KOPT-K1 (cell line): ENCODE measurements around the gene SLC16A4.

Experiments used
- H3K27ac ChIP-seq: fragments of 200-600 bp; sonication (generic); 2 replicates; pipeline ENCODE4 v1.5.1; 2016; ENCODE audit warnings: antibody characterized with exemption, mild to moderate bottlenecking, low read depth, low read length; ENCODE audit not compliant: poor library complexity, severe bottlenecking
- H3K36me3 ChIP-seq: fragments of 200-600 bp; sonication (generic); 2 replicates; pipeline ENCODE4 v1.5.1; 2017; ENCODE audit warnings: antibody characterized with exemption, mild to moderate bottlenecking, low read length, moderate library complexity; ENCODE audit not compliant: insufficient read depth
- H3K9me3 ChIP-seq: fragments of 200-600 bp; sonication (generic); 2 replicates; pipeline ENCODE4 v1.5.1; 2017; ENCODE audit warnings: antibody characterized with exemption, low read length, mild to moderate bottlenecking; ENCODE audit not compliant: insufficient read depth, poor library complexity, severe bottlenecking

The SLC16A4 gene

DNA sequence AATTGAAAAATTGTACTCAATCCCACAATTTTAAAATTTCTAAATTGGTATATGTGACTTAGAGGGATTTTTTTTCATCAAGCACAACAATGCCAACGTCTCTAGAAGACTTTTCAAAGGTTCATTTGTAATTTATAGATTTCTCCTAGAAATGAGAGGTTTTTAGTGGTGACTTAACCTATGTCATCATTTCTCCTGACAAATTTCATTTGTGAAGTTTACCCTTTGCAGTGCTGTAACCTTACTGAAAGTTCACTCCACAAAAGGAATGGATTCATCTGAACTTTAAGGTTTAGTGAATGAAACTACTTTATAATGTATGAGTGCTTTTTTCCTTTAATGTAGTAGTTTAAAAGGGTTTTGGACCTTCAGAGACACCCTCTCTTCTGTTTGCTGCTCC, 35.5 kb downstream of the SLC16A4 start:
- Histone ChIP-seq H3K9me3 (no peaks in the 10 kb centered on the region), H3K36me3 (peaks cover 98% of the 10 kb centered on the region), H3K27ac (no peak overlapping the region)

DNA sequence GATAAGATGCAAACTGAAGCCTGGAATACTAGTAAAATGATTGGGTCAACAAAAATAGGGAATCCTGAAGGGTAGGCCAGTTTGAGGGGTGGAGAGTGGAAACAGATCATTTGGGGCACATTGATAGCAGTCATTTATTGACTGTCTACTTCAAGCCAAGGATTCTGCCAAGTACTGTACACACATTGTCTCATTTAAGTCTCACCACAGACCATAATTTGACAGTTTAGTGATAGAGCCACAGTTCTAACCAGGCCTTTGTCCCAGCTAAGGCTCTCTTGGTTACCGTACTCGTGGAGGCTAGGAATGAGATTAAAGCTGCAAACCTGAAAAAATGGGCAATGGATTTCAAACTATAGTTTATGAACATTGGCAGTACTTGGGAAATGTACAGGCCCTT, 40.5 kb downstream of the SLC16A4 start:
- Histone ChIP-seq H3K36me3 (peaks cover 98% of the 10 kb centered on the region), H3K27ac (peak overlapping the region; percentile 3), H3K9me3 (no peaks in the 10 kb centered on the region)

DNA sequence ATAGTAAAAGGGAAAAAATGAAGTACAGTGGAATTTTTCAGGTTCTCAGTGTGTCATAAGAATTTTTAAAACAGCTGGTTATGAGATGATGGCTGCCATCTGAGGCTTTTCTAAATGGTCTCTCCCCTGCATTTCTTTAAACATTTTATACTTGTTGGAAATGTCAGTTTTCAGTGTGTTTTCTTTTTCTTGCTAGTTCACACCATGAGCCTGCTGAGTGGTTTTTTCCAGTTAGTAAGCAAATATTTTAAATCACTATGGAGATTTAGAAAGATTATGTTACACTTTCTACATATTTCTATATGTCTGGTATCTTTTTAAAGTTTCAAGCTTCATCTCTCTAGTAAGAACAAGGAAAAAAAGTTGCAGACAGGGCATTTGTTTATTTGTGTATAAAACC, 42.1 kb downstream of the SLC16A4 start:
- H3K27ac ChIP-seq: no peak overlapping the region
- H3K36me3 ChIP-seq: peaks cover 99% of the 10 kb centered on the region

DNA sequence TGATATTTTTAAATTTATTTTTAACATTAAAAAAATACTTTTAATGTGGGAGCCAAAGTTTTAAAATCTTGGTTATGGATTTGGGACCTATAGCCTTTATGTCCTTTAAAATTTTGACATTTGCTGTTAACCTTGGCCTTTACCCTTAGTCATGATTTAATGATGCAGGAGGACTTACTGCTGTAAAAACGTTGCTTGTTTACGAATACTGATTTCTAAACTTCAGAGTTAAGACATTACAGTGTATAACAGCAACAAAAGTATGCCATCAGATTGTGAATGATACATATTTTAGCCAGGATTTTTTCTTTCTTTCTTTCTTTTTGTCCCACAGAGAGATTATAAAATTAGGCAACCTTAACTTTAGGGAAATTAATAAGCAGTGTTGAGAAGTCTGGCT, 42.8 kb downstream of the SLC16A4 start:
- no peak overlapping the region for H3K27ac ChIP-seq
- no peaks in the 10 kb centered on the region for H3K9me3 ChIP-seq
- H3K36me3 ChIP-seq: peaks cover 99% of the 10 kb centered on the region

More for the DNA sequence above, 42.1 kb downstream of the SLC16A4 start:
- no peaks in the 10 kb centered on the region for H3K9me3 ChIP-seq

DNA sequence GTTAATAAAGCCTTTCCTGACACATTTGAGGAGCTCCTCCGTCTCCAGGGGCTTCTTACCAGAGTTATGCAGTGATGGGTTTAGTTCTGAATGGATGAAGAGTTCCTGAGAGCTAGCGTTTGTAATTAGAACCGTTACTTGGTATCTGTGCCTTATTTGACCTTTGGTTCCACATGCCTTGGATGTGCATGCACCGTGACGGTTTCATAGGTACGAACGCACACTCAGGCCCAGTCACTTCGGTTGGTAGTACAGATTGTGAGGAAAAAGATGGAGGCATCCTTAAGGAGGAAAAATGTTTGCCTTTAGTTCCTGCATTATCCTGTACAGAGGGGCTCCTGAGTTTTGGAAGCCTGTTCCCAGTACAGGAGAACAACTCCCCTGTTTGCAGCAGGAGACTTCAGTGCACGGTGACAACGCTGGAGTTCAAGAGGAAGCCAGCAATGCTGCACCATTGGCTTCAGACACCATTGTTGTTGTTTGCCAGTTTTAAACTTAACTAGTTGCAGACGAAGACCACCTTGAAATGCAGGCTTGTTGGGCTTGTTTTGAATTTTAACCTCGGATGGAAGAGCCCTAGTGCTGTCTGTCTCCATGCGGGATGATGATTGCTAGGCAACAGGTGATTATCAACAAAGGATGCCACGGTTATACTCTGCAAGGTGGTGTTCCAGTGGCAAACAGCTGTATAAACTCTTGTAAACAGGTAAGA, 43.5 kb downstream of the SLC16A4 start:
- Histone ChIP-seq H3K36me3 (peaks cover 100% of the 10 kb centered on the region), H3K9me3 (no peaks in the 10 kb centered on the region), H3K27ac (no peak overlapping the region)

DNA sequence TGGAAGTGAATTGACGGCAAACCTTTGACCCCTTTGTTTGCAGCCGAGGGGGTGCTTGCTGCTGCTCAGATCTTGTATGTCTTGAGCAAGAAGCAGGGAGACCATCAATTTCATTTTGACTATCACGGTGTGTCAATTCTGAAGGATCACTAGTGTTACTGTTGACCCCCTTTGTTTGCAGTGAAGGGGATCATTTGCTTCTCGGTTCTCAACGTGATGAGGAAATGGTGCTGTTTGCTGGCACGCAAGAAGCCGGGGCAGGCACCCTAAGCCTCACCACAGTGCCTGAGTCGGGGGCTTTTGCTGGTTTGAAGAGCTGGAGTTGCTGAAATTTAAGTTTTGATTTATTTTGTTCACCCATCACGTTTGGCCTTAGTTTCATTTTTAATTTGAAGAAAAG, 44.1 kb downstream of the SLC16A4 start:
- no peak overlapping the region for H3K27ac ChIP-seq
- H3K36me3 ChIP-seq: peaks cover 100% of the 10 kb centered on the region
- no peaks in the 10 kb centered on the region for H3K9me3 ChIP-seq

DNA sequence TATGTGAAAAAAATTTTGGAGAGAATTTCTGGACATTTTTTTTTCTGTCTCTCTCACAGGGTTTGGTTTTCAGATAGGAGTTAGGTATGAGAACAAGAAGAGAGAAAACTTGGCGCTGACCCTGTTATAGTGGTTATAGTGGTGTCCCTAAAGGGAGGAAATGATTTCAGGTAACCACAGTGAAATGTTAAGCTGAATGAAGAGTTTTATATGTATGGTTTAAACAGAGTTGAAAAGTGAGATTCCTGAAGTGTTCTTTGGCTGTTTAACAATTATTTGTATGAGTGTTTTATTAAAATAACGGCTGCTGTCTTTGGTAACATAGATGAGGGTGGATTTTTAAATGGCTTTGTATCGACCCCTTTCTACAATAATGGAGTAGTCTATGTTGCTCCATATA, 45.3 kb downstream of the SLC16A4 start:
- H3K27ac ChIP-seq: no peak overlapping the region
- H3K36me3 ChIP-seq: peaks cover 100% of the 10 kb centered on the region
- H3K9me3 ChIP-seq: no peaks in the 10 kb centered on the region

DNA sequence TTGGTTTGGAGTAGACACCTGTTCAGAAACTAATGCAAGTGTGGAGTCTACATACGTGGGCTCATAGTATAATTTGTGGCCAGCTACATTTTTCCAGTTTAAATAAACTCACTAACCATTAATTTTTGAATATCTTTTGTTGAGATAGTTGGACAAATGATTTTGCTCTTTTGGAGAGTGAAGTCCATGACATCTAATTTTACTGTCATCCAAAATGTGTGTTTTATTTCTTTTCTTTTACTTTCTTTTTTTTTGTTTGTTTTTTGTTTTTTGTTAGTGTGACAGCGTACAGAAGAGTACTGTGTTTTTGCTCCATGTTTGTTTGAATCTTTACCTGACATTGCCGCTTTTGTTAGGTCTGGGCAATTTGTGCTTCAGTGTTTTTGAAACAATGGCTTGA, 46.7 kb downstream of the SLC16A4 start:
- H3K36me3 ChIP-seq: peaks cover 93% of the 10 kb centered on the region
- H3K27ac ChIP-seq: no peak overlapping the region
- no peaks in the 10 kb centered on the region for H3K9me3 ChIP-seq

DNA sequence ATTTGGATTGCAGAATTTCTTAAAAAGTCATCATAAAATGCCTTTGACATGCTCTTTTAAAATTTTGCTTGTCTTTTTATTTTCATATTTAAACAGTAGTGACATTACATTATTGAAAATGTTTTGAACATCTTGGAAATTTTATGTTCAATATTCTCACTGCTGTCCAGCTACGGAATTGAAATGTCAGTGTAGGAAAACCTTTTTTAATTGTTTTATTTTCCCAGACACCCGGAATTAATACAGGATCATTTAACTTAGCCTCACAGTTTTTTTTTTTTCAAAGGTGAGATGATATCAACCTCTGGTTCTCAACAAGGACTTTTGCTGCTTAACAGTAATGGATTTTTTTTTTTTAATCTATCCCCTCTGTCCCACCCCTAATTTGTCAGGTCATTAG, 47.6 kb downstream of the SLC16A4 start:
- Histone ChIP-seq H3K9me3 (no peaks in the 10 kb centered on the region), H3K27ac (no peak overlapping the region), H3K36me3 (peaks cover 84% of the 10 kb centered on the region)

DNA sequence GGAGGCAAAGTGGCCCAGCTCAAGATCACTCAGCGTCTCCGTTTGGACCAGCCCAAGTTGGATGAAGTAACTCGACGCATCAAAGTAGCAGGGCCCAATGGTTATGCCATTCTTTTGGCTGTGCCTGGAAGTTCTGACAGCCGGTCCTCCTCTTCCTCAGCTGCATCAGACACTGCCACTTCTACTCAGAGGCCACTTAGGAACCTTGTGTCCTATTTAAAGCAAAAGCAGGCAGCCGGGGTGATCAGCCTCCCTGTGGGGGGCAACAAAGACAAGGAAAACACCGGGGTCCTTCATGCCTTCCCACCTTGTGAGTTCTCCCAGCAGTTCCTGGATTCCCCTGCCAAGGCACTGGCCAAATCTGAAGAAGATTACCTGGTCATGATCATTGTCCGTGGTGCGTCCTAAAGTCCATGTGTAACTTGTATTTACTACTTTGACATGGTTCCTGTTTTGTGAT, 48.9 kb downstream of the SLC16A4 start:
- H3K27ac ChIP-seq: no peak overlapping the region
- no peaks in the 10 kb centered on the region for H3K9me3 ChIP-seq
- peaks cover 70% of the 10 kb centered on the region for H3K36me3 ChIP-seq

DNA sequence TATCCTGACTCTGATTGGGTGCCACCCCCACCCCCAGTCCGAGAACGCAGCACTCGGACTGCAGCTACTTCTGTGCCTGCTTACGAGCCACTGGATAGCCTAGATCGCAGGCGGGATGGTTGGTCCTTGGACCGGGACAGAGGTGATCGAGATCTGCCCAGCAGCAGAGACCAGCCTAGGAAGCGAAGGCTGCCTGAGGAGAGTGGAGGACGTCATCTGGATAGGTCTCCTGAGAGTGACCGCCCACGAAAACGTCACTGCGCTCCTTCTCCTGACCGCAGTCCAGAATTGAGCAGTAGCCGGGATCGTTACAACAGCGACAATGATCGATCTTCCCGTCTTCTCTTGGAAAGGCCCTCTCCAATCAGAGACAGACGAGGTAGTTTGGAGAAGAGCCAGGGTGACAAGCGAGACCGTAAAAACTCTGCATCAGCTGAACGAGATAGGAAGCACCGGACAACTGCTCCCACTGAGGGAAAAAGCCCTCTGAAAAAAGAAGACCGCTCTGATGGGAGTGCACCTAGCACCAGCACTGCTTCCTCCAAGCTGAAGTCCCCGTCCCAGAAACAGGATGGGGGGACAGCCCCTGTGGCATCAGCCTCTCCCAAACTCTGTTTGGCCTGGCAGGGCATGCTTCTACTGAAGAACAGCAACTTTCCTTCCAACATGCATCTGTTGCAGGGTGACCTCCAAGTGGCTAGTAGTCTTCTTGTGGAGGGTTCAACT, 49.5 kb downstream of the SLC16A4 start:
- H3K27ac ChIP-seq: peak overlapping the region; percentile 96
- peaks cover 64% of the 10 kb centered on the region for H3K36me3 ChIP-seq
- H3K9me3 ChIP-seq: no peaks in the 10 kb centered on the region

DNA sequence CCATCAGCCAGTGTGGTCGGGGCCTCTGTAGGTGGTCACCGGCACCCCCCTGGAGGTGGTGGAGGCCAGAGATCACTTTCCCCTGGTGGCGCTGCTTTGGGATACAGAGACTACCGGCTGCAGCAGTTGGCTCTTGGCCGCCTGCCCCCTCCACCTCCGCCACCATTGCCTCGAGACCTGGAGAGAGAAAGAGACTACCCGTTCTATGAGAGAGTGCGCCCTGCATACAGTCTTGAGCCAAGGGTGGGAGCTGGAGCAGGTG, 50.7 kb downstream of the SLC16A4 start:
- no peaks in the 10 kb centered on the region for H3K9me3 ChIP-seq
- H3K36me3 ChIP-seq: peaks cover 53% of the 10 kb centered on the region
- H3K27ac ChIP-seq: peak overlapping the region; percentile 96

DNA sequence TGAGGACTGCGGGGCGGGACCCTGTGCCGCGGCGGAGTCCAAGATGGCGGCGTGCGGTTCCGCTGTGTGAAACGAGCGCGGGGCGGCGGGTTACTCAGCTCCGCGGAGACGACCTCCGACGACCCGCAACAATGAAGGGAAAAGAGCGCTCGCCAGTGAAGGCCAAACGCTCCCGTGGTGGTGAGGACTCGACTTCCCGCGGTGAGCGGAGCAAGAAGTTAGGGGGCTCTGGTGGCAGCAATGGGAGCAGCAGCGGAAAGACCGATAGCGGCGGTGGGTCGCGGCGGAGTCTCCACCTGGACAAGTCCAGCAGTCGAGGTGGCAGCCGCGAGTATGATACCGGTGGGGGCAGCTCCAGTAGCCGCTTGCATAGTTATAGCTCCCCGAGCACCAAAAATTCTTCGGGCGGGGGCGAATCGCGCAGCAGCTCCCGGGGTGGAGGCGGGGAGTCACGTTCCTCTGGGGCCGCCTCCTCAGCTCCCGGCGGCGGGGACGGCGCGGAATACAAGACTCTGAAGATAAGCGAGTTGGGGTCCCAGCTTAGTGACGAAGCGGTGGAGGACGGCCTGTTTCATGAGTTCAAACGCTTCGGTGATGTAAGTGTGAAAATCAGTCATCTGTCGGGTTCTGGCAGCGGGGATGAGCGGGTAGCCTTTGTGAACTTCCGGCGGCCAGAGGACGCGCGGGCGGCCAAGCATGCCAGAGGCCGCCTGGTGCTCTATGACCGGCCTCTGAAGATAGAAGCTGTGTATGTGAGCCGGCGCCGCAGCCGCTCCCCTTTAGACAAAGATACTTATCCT, 51.2 kb downstream of the SLC16A4 start:
- Histone ChIP-seq H3K27ac (peak overlapping the region; percentile 96), H3K36me3 (peaks cover 47% of the 10 kb centered on the region), H3K9me3 (no peaks in the 10 kb centered on the region)

DNA sequence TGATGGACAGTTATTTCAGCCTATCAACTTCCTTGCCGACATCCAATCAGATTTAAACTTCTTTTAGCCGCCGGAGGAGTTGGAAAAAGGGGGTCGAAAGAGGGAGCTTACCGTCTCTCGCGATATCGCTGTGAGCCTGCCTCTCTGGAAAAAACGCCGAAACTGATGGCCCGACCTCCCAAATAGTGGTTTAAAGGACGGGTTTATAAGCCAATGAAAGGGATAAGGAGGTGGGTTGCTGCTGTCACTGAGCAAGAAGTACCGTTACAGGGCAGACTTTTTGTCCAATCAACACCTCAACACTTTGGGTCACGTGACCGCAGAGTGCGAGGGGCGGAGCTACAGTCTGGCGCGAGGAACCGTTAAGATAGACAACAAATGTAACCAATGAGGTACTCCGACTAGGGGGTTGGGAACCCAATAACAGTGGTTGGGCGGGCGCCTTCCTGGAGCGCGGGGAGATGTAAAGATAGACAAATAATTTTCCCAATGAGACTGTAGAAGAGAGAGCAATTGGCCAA, 51.9 kb downstream of the SLC16A4 start, which contains the start of gene RBM15:
TSS of gene RBM15 (plus strand) at position 492 of the 521 bp plus-strand sequence. CDS start at position 521, 29 bp downstream.
- no peaks in the 10 kb centered on the region for H3K9me3 ChIP-seq
- peaks cover 41% of the 10 kb centered on the region for H3K36me3 ChIP-seq
- H3K27ac ChIP-seq: peak within 1 kb of the TSS; percentile 96

DNA sequence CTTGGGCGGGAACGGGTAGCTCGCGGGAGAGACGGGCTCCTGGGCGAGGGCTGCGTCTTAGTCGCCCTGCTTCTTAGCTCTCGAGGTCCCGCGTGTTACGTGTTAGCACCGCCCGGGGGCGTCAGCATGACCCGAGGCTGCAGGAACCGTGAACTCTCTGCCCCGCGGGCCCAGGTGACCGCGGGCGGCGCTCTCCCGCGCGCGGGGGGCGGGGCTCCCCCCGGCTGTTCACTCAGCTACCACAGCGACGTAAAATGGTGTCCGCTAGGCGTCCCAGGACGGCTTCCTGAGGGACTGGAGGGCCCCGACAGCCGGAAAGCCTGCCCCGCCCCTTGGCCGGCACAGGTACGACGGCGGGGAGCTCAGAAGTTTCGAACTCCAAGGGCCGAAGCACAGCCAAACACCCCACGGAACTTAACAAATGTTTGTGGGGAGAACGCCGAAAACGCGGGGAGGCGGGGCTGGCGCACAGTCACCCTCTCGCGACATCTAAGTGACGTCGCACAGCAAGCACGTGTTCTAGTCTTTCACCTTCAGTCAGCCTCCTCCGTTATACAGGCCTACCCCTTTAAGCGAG, 52.4 kb downstream of the SLC16A4 start:
- Histone ChIP-seq H3K9me3 (no peaks in the 10 kb centered on the region), H3K27ac (peak overlapping the region; percentile 96), H3K36me3 (peaks cover 35% of the 10 kb centered on the region)
